HCT116 (cell line): ENCODE data around the gene MAP2K5. TPM values are rescaled to one million over a fixed set of nuclear protein-coding genes. Genes with fewer than 3 reads are reported as not detected.
"Not testable (repeated sequence)": the region's sequence is repeated elsewhere in the genome, so short reads cannot be mapped to it uniquely, and the experiment has no call there.

Experiments
- ATAC-seq: fragments of 200-7000 bp; cut with Tn5 transposase; 2 replicates; pipeline ENCODE4 v1.9.1; 2020; ENCODE audit warnings: mild to moderate bottlenecking, moderate library complexity
- BruUV-seq: library from RNA; stranded (reverse); fragments of 400-500 nt; replicated peaks from 2 replicates; lab custom pipeline; 2021; lab: Mats Ljungman, UMichigan
- CTCF ChIA-PET: fragments of 300-600 bp; sonication (Branson Sonifier 250); formaldehyde crosslinking; loops from one replicate; lab custom pipeline; 2021; ENCODE audit warnings: antibody characterized with exemption; lab: Charles Lee
- POLR2A ChIA-PET: fragments of 300-600, 350-600 bp; sonication (Branson Sonifier 250); formaldehyde crosslinking; loops from one replicate; lab custom pipeline; 2021; ENCODE audit warnings: antibody characterized with exemption; lab: Charles Lee
- RAD21 ChIA-PET, 2 experiments: fragments of 300-600 bp; sonication (Branson Sonifier 250); formaldehyde crosslinking; loops; one replicate each; lab custom pipeline; 2023; ENCODE audit warnings: low total read pairs in 2 of 2; ENCODE audit not compliant: uncharacterized antibody in 2 of 2, unreplicated experiment in 2 of 2, low non-redundant PET in 1 of 2; lab: Charles Lee
- DNase-seq: peaks from one replicate; pipeline ENCODE4 v3.0.0-alpha.2; 2010; ENCODE audit warnings: low read depth, low spot score
- H2AFZ ChIP-seq: fragments of 200-600 bp; shearing (Covaris generic), sonication (generic); 2 replicates; pipeline ENCODE4 v1.6.1; 2017; ENCODE audit warnings: low read depth, mixed run types, mixed read lengths, antibody characterized with exemption, low read length; ENCODE audit not compliant: poor library complexity, severe bottlenecking
- H3K27ac ChIP-seq: 2 replicates; pipeline ENCODE4 v1.5.1; 2012; ENCODE audit warnings: low read depth, low read length
- H3K27me3 ChIP-seq: fragments of 200-600 bp; sonication (generic); 2 replicates; pipeline ENCODE4 v1.6.1; 2016; ENCODE audit warnings: mixed run types, low read length, mixed read lengths; ENCODE audit not compliant: insufficient read depth
- H3K36me3 ChIP-seq, 2 experiments: fragments of 200-500 bp in 1 of 2; fragments of 200-600 bp in 1 of 2; sonication (Bioruptor generic) in 1 of 2; sonication (generic) in 1 of 2; 2 replicates each; pipeline versions ENCODE4 v1.5.1 to v1.6.1; 2014 to 2016; ENCODE audit warnings: low read length in 2 of 2, inconsistent platforms in 1 of 2, mixed read lengths in 1 of 2, mixed run types in 1 of 2; ENCODE audit not compliant: insufficient read depth in 2 of 2, control insufficient read depth in 1 of 2
- H3K4me1 ChIP-seq, 2 experiments: fragments of 200-600 bp in 1 of 2; sonication (generic) in 1 of 2; 2 replicates each; pipeline versions ENCODE4 v1.5.1 to v1.6.1; 2012 to 2017; ENCODE audit warnings: low read length in 2 of 2, inconsistent platforms in 1 of 2, mild to moderate bottlenecking in 1 of 2, mixed read lengths in 1 of 2, mixed run types in 1 of 2, moderate library complexity in 1 of 2; ENCODE audit not compliant: insufficient read depth in 2 of 2, control insufficient read depth in 1 of 2
- H3K4me2 ChIP-seq: fragments of 200-600 bp; sonication (generic); 2 replicates; pipeline ENCODE4 v1.6.1; 2017; ENCODE audit warnings: mixed run types, low read length, mixed read lengths
- H3K4me3 ChIP-seq, 2 experiments: fragments of 200-600 bp in 1 of 2; sonication (generic) in 1 of 2; replicated peaks in 1 of 2; 2 replicates each; pipeline ENCODE4 v1.5.1; 2011 to 2016; ENCODE audit warnings: low read length in 2 of 2, control low read depth in 1 of 2, low read depth in 1 of 2, mild to moderate bottlenecking in 1 of 2, mixed read lengths in 1 of 2, mixed run types in 1 of 2
- H3K79me2 ChIP-seq: fragments of 200-600 bp; sonication (generic); 2 replicates; pipeline ENCODE4 v1.6.1; 2017; ENCODE audit warnings: mild to moderate bottlenecking, mixed run types, low read length, moderate library complexity, mixed read lengths; ENCODE audit not compliant: insufficient read depth
- H3K9ac ChIP-seq: fragments of 200-600 bp; sonication (generic); 2 replicates; pipeline ENCODE4 v1.6.1; 2016; ENCODE audit warnings: low read length, mixed read lengths
- H3K9me2 ChIP-seq: fragments of 200-600 bp; sonication (generic), shearing (Covaris generic); 2 replicates; pipeline ENCODE4 v1.6.1; 2017; ENCODE audit warnings: mixed run types, mild to moderate bottlenecking, moderate library complexity; ENCODE audit not compliant: insufficient read depth
- H3K9me3 ChIP-seq, 2 experiments: fragments of 200-500 bp in 1 of 2; fragments of 200-600 bp in 1 of 2; sonication (Bioruptor generic) in 1 of 2; sonication (generic) in 1 of 2; 2 replicates each; pipeline ENCODE4 v1.6.1; 2014 to 2017; ENCODE audit warnings: low read length in 2 of 2, mixed read lengths in 2 of 2, inconsistent platforms in 1 of 2, low read depth in 1 of 2, mild to moderate bottlenecking in 1 of 2, mixed run types in 1 of 2, moderate library complexity in 1 of 2; ENCODE audit not compliant: control insufficient read depth in 1 of 2, insufficient read depth in 1 of 2
- H4K20me1 ChIP-seq: fragments of 200-600 bp; sonication (generic), shearing (Covaris generic); 2 replicates; pipeline ENCODE4 v1.6.1; 2017; ENCODE audit warnings: mixed run types, mild to moderate bottlenecking, moderate library complexity; ENCODE audit not compliant: insufficient read depth
- CEBPB ChIP-seq: IDR thresholded peaks from 2 replicates; pipeline ENCODE4 v1.6.1; 2012; ENCODE audit warnings: low read depth
- CTCF ChIP-seq, 3 experiments: fragments of 200-600 bp in 1 of 3; sonication (generic) in 1 of 3; IDR thresholded peaks in 2 of 3; conservative IDR thresholded peaks in 1 of 3; 2 replicates each; pipeline ENCODE4 v1.5.1; 2012 to 2017; ENCODE audit warnings: low read depth in 2 of 3, low read length in 2 of 3, antibody characterized with exemption in 1 of 3, borderline replicate concordance in 1 of 3, control low read depth in 1 of 3, mild to moderate bottlenecking in 1 of 3, mixed read lengths in 1 of 3, mixed run types in 1 of 3, moderate library complexity in 1 of 3; ENCODE audit not compliant: insufficient read depth in 1 of 3
- EGR1 ChIP-seq: IDR thresholded peaks from 2 replicates; pipeline ENCODE4 v1.6.1; 2012; ENCODE audit warnings: low read depth
- ELF1 ChIP-seq: IDR thresholded peaks from 2 replicates; pipeline ENCODE4 v1.6.1; 2012; ENCODE audit warnings: low read depth, borderline replicate concordance
- EZH2 ChIP-seq: fragments of 200-600 bp; sonication (generic); IDR thresholded peaks from 2 replicates; pipeline ENCODE4 v1.6.1; 2017; ENCODE audit warnings: antibody characterized with exemption, mixed run types
- EZH2phosphoT487 ChIP-seq: fragments of 200-600 bp; IDR thresholded peaks from 2 replicates; pipeline ENCODE4 v1.6.1; 2018; ENCODE audit warnings: antibody characterized with exemption, borderline replicate concordance
- JUND ChIP-seq: IDR thresholded peaks from 2 replicates; pipeline ENCODE4 v1.6.1; 2012
- POLR2A ChIP-seq: IDR thresholded peaks from 2 replicates; pipeline ENCODE4 v1.7.0; 2011; ENCODE audit warnings: borderline replicate concordance; ENCODE audit not compliant: insufficient read depth, insufficient read length; ENCODE audit errors: extremely low read depth
- POLR2AphosphoS5 ChIP-seq: IDR thresholded peaks from 2 replicates; pipeline ENCODE4 v1.6.1; 2011; ENCODE audit warnings: mild to moderate bottlenecking, low read depth, low read length, moderate library complexity
- RAD21 ChIP-seq: IDR thresholded peaks from 2 replicates; pipeline ENCODE4 v1.6.1; 2012; ENCODE audit warnings: low read depth, mild to moderate bottlenecking
- REST ChIP-seq: IDR thresholded peaks from 2 replicates; pipeline ENCODE4 v1.6.1; 2012; ENCODE audit warnings: low read depth
- SRF ChIP-seq: IDR thresholded peaks from 2 replicates; pipeline ENCODE4 v1.6.1; 2012; ENCODE audit warnings: low read depth
- ZBTB33 ChIP-seq: IDR thresholded peaks from 2 replicates; pipeline ENCODE4 v1.6.1; 2011; ENCODE audit warnings: mild to moderate bottlenecking, low read length, moderate library complexity; ENCODE audit not compliant: insufficient replicate concordance; ENCODE audit errors: extremely low read depth
- intact Hi-C: fragments of 100-400 bp; cut with micrococcal nuclease; formaldehyde crosslinking; loops from 2 replicates; pipeline ENCODE4 v1.10.0; 2022
- total RNA-seq: library from RNA; stranded (reverse); gene quantifications from one replicate; pipeline ENCODE4 v1.2.1, GENCODE V29; 2021; ENCODE audit not compliant: unreplicated experiment

The MAP2K5 gene
- total RNA-seq, 1 experiment from 2014 or later = 15.6 TPM

- TF ChIP-seq POLR2AphosphoS5 (no peak), POLR2A (no peak), CEBPB (no peak), SRF (no peak), EZH2phosphoT487 (no peak), EZH2 (no peak), RAD21 (no peak), JUND (no peak)
- TF ChIP-seq, all 23 proteins: peak for 0
These were observed 89.8 kb downstream of the MAP2K5 start (continued) for GRCh38 chr15:67632261-67632660.

GRCh38 chr15:67635950-67636349 lies 93.4 kb downstream of the MAP2K5 start:
- intact Hi-C loops, DNase-seq, RAD21 ChIA-PET, ATAC-seq, H3K36me3 ChIP-seq, POLR2A ChIA-PET, H3K9ac ChIP-seq, H3K4me1 ChIP-seq, H3K4me3 ChIP-seq, BruUV-seq, H3K27me3 ChIP-seq, H3K27ac ChIP-seq, CTCF ChIA-PET, H3K9me3 ChIP-seq, H4K20me1 ChIP-seq, H2AFZ ChIP-seq, H3K79me2 ChIP-seq, H3K9me2 ChIP-seq, H3K4me2 ChIP-seq: not testable (repeated sequence)

GRCh38 chr15:67639591-67639990 lies 97.1 kb downstream of the MAP2K5 start:
- POLR2A ChIA-PET = no interaction called here
- H3K4me2 ChIP-seq = no peak overlapping the region
- no peak overlapping the region for H2AFZ ChIP-seq
- H3K9me2 ChIP-seq = no peaks in the 10 kb centered on the region
- H3K79me2 ChIP-seq = no peaks in the 10 kb centered on the region
- H3K9ac ChIP-seq = no peak overlapping the region
- RAD21 ChIA-PET = no interaction called here
- no peaks in the 10 kb centered on the region for H4K20me1 ChIP-seq
- BruUV-seq = no TSS peak
- ATAC-seq (no peak), DNase-seq (no peak)
- no peaks in the 10 kb centered on the region for H3K27me3 ChIP-seq
- H3K9me3 ChIP-seq = no peaks in the 10 kb centered on the region
- no peak overlapping the region for H3K27ac ChIP-seq
- H3K36me3 ChIP-seq = no peaks in the 10 kb centered on the region
- H3K4me3 ChIP-seq = no peak overlapping the region
- CTCF ChIA-PET = no interaction called here
- no peaks in the 10 kb centered on the region for H3K4me1 ChIP-seq
- intact Hi-C loops = no loop called here
- no peak for TF ChIP-seq POLR2A
- TF ChIP-seq REST = no peak
- no peak for TF ChIP-seq EGR1
- TF ChIP-seq ZBTB33 = no peak
- no peak for TF ChIP-seq ELF1
- TF ChIP-seq CTCF (IDR thresholded peaks at IDR 0.05 in 2 of 3, conservative IDR thresholded peaks at IDR 0.05 in 1 of 3; ENCODE audit: borderline replicate concordance in 1 of 3, insufficient read depth in 1 of 3, low read depth in 2 of 3, low read length in 2 of 3) = no peak
